PC-9 (cell line): ENCODE results near the gene RHOT1. TPM values are rescaled to one million over a fixed set of nuclear protein-coding genes. Genes with fewer than 3 reads are reported as not detected.

Experiments
- BruUV-seq: library from RNA; stranded (reverse); fragments of 400-500 nt; replicated peaks from 2 replicates; lab custom pipeline; 2021; lab: Mats Ljungman, UMichigan
- CTCF ChIA-PET: fragments of 300-600 bp; sonication (Branson Sonifier 250); formaldehyde crosslinking; loops from one replicate; lab custom pipeline; 2022; ENCODE audit warnings: antibody characterized with exemption; lab: Charles Lee
- POLR2A ChIA-PET: fragments of 300-600 bp; sonication (Branson Sonifier 250); formaldehyde crosslinking; loops from one replicate; lab custom pipeline; 2022; ENCODE audit warnings: antibody characterized with exemption; ENCODE audit not compliant: unreplicated experiment; lab: Charles Lee
- DNase-seq, 2 experiments: peaks; one replicate each; pipeline versions ENCODE4 v3.0.0 to v3.0.0-alpha.2; 2015 to 2022; ENCODE audit warnings: mixed read lengths in 1 of 2
- H2AFZ ChIP-seq: fragments of 200-600 bp; sonication (generic); 2 replicates; pipeline ENCODE4 v1.8.1; 2017; ENCODE audit warnings: antibody characterized with exemption
- H3F3A ChIP-seq: fragments of 200-600 bp; sonication (generic); 2 replicates; pipeline ENCODE4 v1.8.1; 2017; ENCODE audit warnings: antibody characterized with exemption, mild to moderate bottlenecking, low read depth; ENCODE audit not compliant: insufficient read depth
- H3K27ac ChIP-seq: fragments of 200-600 bp; sonication (generic); 2 replicates; pipeline ENCODE4 v1.6.1; 2016; ENCODE audit warnings: mixed run types
- H3K27me3 ChIP-seq: fragments of 200-600 bp; sonication (generic); 2 replicates; pipeline ENCODE4 v1.6.1; 2016; ENCODE audit warnings: low read depth, mixed run types; ENCODE audit not compliant: insufficient read depth
- H3K36me3 ChIP-seq: fragments of 200-600 bp; sonication (generic); 2 replicates; pipeline ENCODE4 v1.6.1; 2016; ENCODE audit warnings: low read depth, mixed run types
- H3K4me1 ChIP-seq: fragments of 200-600 bp; sonication (generic); replicated peaks from 2 replicates; pipeline ENCODE4 v1.6.1; 2016; ENCODE audit warnings: mixed run types; ENCODE audit not compliant: insufficient read depth
- H3K4me2 ChIP-seq: fragments of 200-600 bp; sonication (generic); 2 replicates; pipeline ENCODE4 v1.6.1; 2017; ENCODE audit warnings: mixed run types
- H3K4me3 ChIP-seq: fragments of 200-600 bp; sonication (generic); 2 replicates; pipeline ENCODE4 v1.6.1; 2016; ENCODE audit warnings: mixed run types
- H3K79me2 ChIP-seq: fragments of 200-600 bp; sonication (generic); 2 replicates; pipeline ENCODE4 v1.6.1; 2017; ENCODE audit warnings: low read depth, mixed run types
- H3K9me2 ChIP-seq: fragments of 200-600 bp; sonication (generic); 2 replicates; pipeline ENCODE4 v1.8.1; 2017; ENCODE audit warnings: mild to moderate bottlenecking; ENCODE audit not compliant: insufficient read depth
- H3K9me3 ChIP-seq: fragments of 200-600 bp; sonication (generic); 2 replicates; pipeline ENCODE4 v1.8.1; 2016; ENCODE audit warnings: low read depth; ENCODE audit not compliant: insufficient read depth
- H4K20me1 ChIP-seq: fragments of 200-600 bp; sonication (generic); 2 replicates; pipeline ENCODE4 v1.8.1; 2017; ENCODE audit not compliant: insufficient read depth
- CTCF ChIP-seq: fragments of 200-600 bp; sonication (generic); conservative IDR thresholded peaks from 2 replicates; pipeline ENCODE4 v1.6.1; 2017; ENCODE audit warnings: mixed run types, antibody characterized with exemption, mild to moderate bottlenecking, moderate library complexity
- EZH2 ChIP-seq: fragments of 200-600 bp; sonication (generic); IDR thresholded peaks from 2 replicates; pipeline ENCODE4 v1.8.0; 2017; ENCODE audit warnings: antibody characterized with exemption, low read depth
- intact Hi-C: fragments of 100-400 bp; cut with micrococcal nuclease; formaldehyde crosslinking; loops from one replicate; pipeline ENCODE4 v1.10.0; 2022; ENCODE audit not compliant: unreplicated experiment
- total RNA-seq: library from RNA; stranded (reverse); gene quantifications from 2 replicates; pipeline ENCODE4 v1.2.3, GENCODE V29; 2021

Gene RHOT1
- total RNA-seq, 1 experiment from 2014 or later = 28.3 TPM

GRCh38 chr17:32185875-32186274, 43.6 kb downstream of the RHOT1 start:
- Histone ChIP-seq H3K79me2 (no peaks in the 10 kb centered on the region), H3K4me2 (no peak overlapping the region), H3K36me3 (0 out of 2 replicates have a peak, but pooled peaks cover 8% of the 10 kb centered on the region), H3K27me3 (no peaks in the 10 kb centered on the region), H4K20me1 (no peaks in the 10 kb centered on the region), H3K9me2 (no peaks in the 10 kb centered on the region), H3K4me3 (no peak overlapping the region), H3K9me3 (no peaks in the 10 kb centered on the region), H3F3A (no peaks in the 10 kb centered on the region), H3K27ac (no peak overlapping the region), H3K4me1 (peaks cover 3% of the 10 kb centered on the region), H2AFZ (no peak overlapping the region)
- BruUV-seq = no TSS peak
- TF ChIP-seq CTCF (no peak), EZH2 (no peak)
- intact Hi-C loops = no loop called here
- DNase-seq = no peak
- POLR2A ChIA-PET = no interaction called here
- CTCF ChIA-PET = no interaction called here

- H3K9me2 ChIP-seq = no peaks in the 10 kb centered on the region
Measured at GRCh38 chr17:32187271-32187670, 45.0 kb downstream of the RHOT1 start.

GRCh38 chr17:32189343-32189742, 47.0 kb downstream of the RHOT1 start:
- Histone ChIP-seq H3K4me3 (no peak overlapping the region), H3K36me3 (no peaks in the 10 kb centered on the region), H3K79me2 (no peaks in the 10 kb centered on the region), H3K4me2 (no peak overlapping the region), H3K4me1 (peaks cover 14% of the 10 kb centered on the region), H2AFZ (no peak overlapping the region), H3F3A (0 out of 2 replicates have a peak, but pooled peaks cover 3% of the 10 kb centered on the region), H3K9me3 (no peaks in the 10 kb centered on the region), H3K27ac (no peak overlapping the region), H4K20me1 (no peaks in the 10 kb centered on the region), H3K9me2 (no peaks in the 10 kb centered on the region), H3K27me3 (no peaks in the 10 kb centered on the region)
- CTCF ChIA-PET = interaction anchor here (0.6 kb wide), 1 partner anchor 33 kb away, joined by 3 read pairs; no protein-coding TSS in a partner anchor
- no peak for DNase-seq
- no TSS peak for BruUV-seq
- no peak for TF ChIP-seq EZH2
- TF ChIP-seq CTCF = no peak
- intact Hi-C loops = no loop called here
- POLR2A ChIA-PET = no interaction called here

More at GRCh38 chr17:32187271-32187670, 45.0 kb downstream of the RHOT1 start:
- Histone ChIP-seq H4K20me1 (no peaks in the 10 kb centered on the region), H2AFZ (no peak overlapping the region), H3K4me2 (no peak overlapping the region), H3K36me3 (0 out of 2 replicates have a peak, but pooled peaks cover 8% of the 10 kb centered on the region), H3K27ac (no peak overlapping the region), H3F3A (no peaks in the 10 kb centered on the region), H3K27me3 (no peaks in the 10 kb centered on the region), H3K9me3 (no peaks in the 10 kb centered on the region), H3K4me1 (peaks cover 14% of the 10 kb centered on the region), H3K79me2 (no peaks in the 10 kb centered on the region), H3K4me3 (no peak overlapping the region)
- DNase-seq = no peak
- ChIA-PET POLR2A (interaction anchor here (0.5 to 0.6 kb wide), 2 partner anchors 19 to 918 kb away, joined by 3 to 16 read pairs; no protein-coding TSS in a partner anchor), CTCF (no interaction called here)
- no peak for TF ChIP-seq EZH2
- intact Hi-C loops = no loop called here
- no TSS peak for BruUV-seq

GRCh38 chr17:32191306-32191705, 49.0 kb downstream of the RHOT1 start:
- Histone ChIP-seq H3K4me1 (peaks cover 14% of the 10 kb centered on the region), H3K36me3 (no peaks in the 10 kb centered on the region), H3K27ac (peak overlapping the region; percentile 54), H3K27me3 (no peaks in the 10 kb centered on the region), H3K4me2 (0 out of 2 replicates have a peak overlapping the region, but pooled peaks have one; percentile 11), H3K79me2 (no peaks in the 10 kb centered on the region), H4K20me1 (no peaks in the 10 kb centered on the region), H3K9me3 (no peaks in the 10 kb centered on the region), H3K4me3 (no peak overlapping the region), H2AFZ (no peak overlapping the region), H3K9me2 (no peaks in the 10 kb centered on the region), H3F3A (0 out of 2 replicates have a peak, but pooled peaks cover 3% of the 10 kb centered on the region)
- DNase-seq = no peak
- intact Hi-C loops = no loop called here
- no peak for TF ChIP-seq CTCF
- no peak for TF ChIP-seq EZH2
- ChIA-PET POLR2A (no interaction called here), CTCF (no interaction called here)
- no TSS peak for BruUV-seq
